Testis (tissue), 2 donors: ENCODE results near the gene TERB2.
"Not testable (repeated sequence)": the region's sequence is repeated elsewhere in the genome, so short reads cannot be mapped to it uniquely, and the experiment has no call there.

Source experiments
- CTCF ChIP-seq, 3 experiments: fragments of 450-650 bp in 2 of 3; fragments of 200-600 bp in 1 of 3; sonication (generic) in 1 of 3; IDR thresholded peaks; one replicate each; pipeline ENCODE4 v1.5.1; 2016 to 2019; ENCODE audit warnings: antibody characterized with exemption in 3 of 3, mild to moderate bottlenecking in 2 of 3, moderate library complexity in 1 of 3
- POLR2A ChIP-seq: fragments of 450-650 bp; IDR thresholded peaks from one replicate; pipeline ENCODE4 v1.6.1; 2017; ENCODE audit warnings: antibody characterized with exemption, mild to moderate bottlenecking, moderate library complexity

GRCh38 chr15:44997632-44998031 is 41.1 kb downstream of the TERB2 start:
- TF ChIP-seq POLR2A; CTCF (IDR thresholded peaks at IDR 0.05): not testable (repeated sequence)
